Mesothelial cell of epicardium (in vitro differentiated cells): ENCODE data around the gene KCNE5. TPM values are rescaled to one million over a fixed set of nuclear protein-coding genes. Genes with fewer than 3 reads are reported as not detected.

Source experiments
- DNase-seq, 2 experiments: peaks; one replicate each; pipeline ENCODE4 v3.0.0; 2021; ENCODE audit warnings: low spot score in 2 of 2; ENCODE audit not compliant: unreplicated experiment in 2 of 2
- H3K27ac Mint-ChIP-seq: 2 replicates; pipeline ENCODE4 v1.8.0; 2021; ENCODE audit warnings: mixed read lengths
- H3K27me3 Mint-ChIP-seq: 2 replicates; pipeline ENCODE4 v1.8.0; 2021; ENCODE audit warnings: low read depth, mixed read lengths
- H3K36me3 Mint-ChIP-seq: 2 replicates; pipeline ENCODE4 v1.8.0; 2021; ENCODE audit warnings: mixed read lengths
- H3K4me1 Mint-ChIP-seq: 2 replicates; pipeline ENCODE4 v1.8.0; 2021; ENCODE audit warnings: mixed read lengths
- H3K4me3 Mint-ChIP-seq: 2 replicates; pipeline ENCODE4 v1.8.0; 2021; ENCODE audit warnings: mild to moderate bottlenecking, moderate library complexity, mixed read lengths
- H3K9me3 Mint-ChIP-seq: 2 replicates; pipeline ENCODE4 v1.8.0; 2021; ENCODE audit warnings: mixed read lengths
- total RNA-seq: library from RNA; stranded (reverse); gene quantifications from 3 replicates; pipeline ENCODE4 v1.2.1, GENCODE V29; 2021
- TF ChIP-seq, protein P1 (sequence below): fragments of 200-600 bp; sonication (generic); IDR thresholded peaks from one replicate; pipeline ENCODE4 v1.5.0; 2021; ENCODE audit warnings: antibody characterized with exemption; ENCODE audit not compliant: unreplicated experiment

KCNE5 gene
- total RNA-seq, 1 donor from 2014 or later = 2.5 TPM

- TF ChIP-seq, protein P1, sequence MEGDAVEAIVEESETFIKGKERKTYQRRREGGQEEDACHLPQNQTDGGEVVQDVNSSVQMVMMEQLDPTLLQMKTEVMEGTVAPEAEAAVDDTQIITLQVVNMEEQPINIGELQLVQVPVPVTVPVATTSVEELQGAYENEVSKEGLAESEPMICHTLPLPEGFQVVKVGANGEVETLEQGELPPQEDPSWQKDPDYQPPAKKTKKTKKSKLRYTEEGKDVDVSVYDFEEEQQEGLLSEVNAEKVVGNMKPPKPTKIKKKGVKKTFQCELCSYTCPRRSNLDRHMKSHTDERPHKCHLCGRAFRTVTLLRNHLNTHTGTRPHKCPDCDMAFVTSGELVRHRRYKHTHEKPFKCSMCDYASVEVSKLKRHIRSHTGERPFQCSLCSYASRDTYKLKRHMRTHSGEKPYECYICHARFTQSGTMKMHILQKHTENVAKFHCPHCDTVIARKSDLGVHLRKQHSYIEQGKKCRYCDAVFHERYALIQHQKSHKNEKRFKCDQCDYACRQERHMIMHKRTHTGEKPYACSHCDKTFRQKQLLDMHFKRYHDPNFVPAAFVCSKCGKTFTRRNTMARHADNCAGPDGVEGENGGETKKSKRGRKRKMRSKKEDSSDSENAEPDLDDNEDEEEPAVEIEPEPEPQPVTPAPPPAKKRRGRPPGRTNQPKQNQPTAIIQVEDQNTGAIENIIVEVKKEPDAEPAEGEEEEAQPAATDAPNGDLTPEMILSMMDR = peak; percentile 44
These were observed 10.2 kb upstream of the KCNE5 start for GRCh38 chrX:109635146-109635545.

DNA sequence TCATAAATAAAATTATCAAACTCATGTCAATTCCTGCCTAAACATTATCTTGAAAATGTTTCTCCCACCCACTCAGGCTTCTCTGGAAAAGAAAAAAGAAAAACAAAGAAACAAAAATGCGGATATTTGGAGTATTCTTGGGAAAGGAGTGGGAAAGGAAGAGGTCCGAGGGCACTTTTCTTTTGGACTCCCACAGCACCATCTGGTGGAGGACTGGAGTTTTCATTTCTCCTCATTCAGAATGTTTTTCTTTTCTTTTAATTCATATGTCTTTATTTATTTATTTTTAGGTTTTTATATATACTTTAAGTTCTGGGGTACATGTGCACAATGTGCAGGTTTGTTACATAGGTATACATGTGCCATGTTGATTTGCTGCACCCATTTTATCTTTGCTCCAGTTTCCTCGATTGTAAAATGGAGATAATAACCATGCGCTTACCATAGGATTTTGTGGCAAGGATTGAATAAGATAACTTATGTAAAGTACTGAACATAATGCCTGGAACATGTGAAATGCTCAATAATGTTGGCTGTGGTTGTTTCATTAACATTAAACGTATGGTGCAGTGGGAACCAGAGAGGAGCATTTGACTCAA lies 8.0 kb upstream of the KCNE5 start:
- Mint-ChIP-seq H3K27ac (no peak overlapping the region), H3K27me3 (no peaks in the 10 kb centered on the region), H3K4me3 (no peak overlapping the region), H3K9me3 (peaks cover 2% of the 10 kb centered on the region), H3K4me1 (peaks cover 2% of the 10 kb centered on the region), H3K36me3 (no peaks in the 10 kb centered on the region)
- TF ChIP-seq, protein P1 = peak; percentile 71
- DNase-seq = no peak

More at GRCh38 chrX:109635146-109635545, 10.2 kb upstream of the KCNE5 start:
- Mint-ChIP-seq H3K27ac (no peak overlapping the region), H3K36me3 (no peaks in the 10 kb centered on the region), H3K4me3 (no peak overlapping the region), H3K4me1 (peaks cover 2% of the 10 kb centered on the region), H3K9me3 (peaks cover 4% of the 10 kb centered on the region), H3K27me3 (no peaks in the 10 kb centered on the region)
- DNase-seq = no peak

GRCh38 chrX:109629310-109629709 lies 4.3 kb upstream of the KCNE5 start:
- no peaks in the 10 kb centered on the region for H3K36me3 Mint-ChIP-seq
- no peak overlapping the region for H3K27ac Mint-ChIP-seq
- no peak for DNase-seq
- H3K9me3 Mint-ChIP-seq = peaks cover 4% of the 10 kb centered on the region
- peaks cover under 1% of the 10 kb centered on the region for H3K27me3 Mint-ChIP-seq
- H3K4me1 Mint-ChIP-seq = peaks cover 2% of the 10 kb centered on the region
- TF ChIP-seq, protein P1 = no peak
- H3K4me3 Mint-ChIP-seq = no peak overlapping the region

- no peak for DNase-seq
- Mint-ChIP-seq H3K4me3 (no peak overlapping the region), H3K4me1 (no peaks in the 10 kb centered on the region), H3K9me3 (peaks cover 4% of the 10 kb centered on the region), H3K27ac (no peak overlapping the region), H3K36me3 (no peaks in the 10 kb centered on the region), H3K27me3 (peaks cover 11% of the 10 kb centered on the region)
- TF ChIP-seq, protein P1 = no peak
These were observed 1.7 kb upstream of the KCNE5 start for GRCh38 chrX:109626637-109627036.

DNA sequence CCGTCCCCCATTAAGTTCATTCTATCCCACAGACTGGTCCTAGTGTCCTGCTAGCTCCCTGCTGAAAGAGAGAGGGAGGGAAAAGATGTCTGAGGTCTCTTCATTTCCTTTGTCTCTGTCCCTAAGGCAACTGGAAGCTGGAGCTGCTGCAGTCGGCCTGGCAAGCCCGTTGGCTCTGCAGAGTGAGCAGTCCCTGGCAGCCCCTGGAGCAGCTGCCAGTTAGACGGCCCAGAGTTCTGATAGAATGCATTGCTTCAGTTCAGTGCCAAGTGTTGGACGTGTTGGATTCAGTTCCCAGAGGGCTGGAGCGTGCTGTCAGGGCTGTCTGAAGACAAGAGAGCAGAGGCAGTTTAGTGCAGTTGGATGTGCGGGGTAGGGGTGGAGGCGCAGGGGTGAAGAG lies 975 bp downstream of the KCNE5 start:
- no peaks in the 10 kb centered on the region for H3K36me3 Mint-ChIP-seq
- peaks cover 11% of the 10 kb centered on the region for H3K27me3 Mint-ChIP-seq
- TF ChIP-seq, protein P1 = no peak
- peaks cover 4% of the 10 kb centered on the region for H3K9me3 Mint-ChIP-seq
- H3K4me3 Mint-ChIP-seq = peak overlapping the region; percentile 50
- no peak for DNase-seq
- no peak overlapping the region for H3K27ac Mint-ChIP-seq
- H3K4me1 Mint-ChIP-seq = peaks cover 9% of the 10 kb centered on the region

- Mint-ChIP-seq H3K4me3 (no peak overlapping the region), H3K4me1 (peaks cover 9% of the 10 kb centered on the region), H3K36me3 (no peaks in the 10 kb centered on the region), H3K27me3 (peaks cover 11% of the 10 kb centered on the region), H3K9me3 (no peaks in the 10 kb centered on the region), H3K27ac (no peak overlapping the region)
- DNase-seq = no peak
- TF ChIP-seq, protein P1 = no peak
These were observed 2.7 kb downstream of the KCNE5 start for GRCh38 chrX:109622270-109622669.
